H1 (cell line): ENCODE results near the gene MCL1. TPM values are rescaled to one million over a fixed set of nuclear protein-coding genes. Genes with fewer than 3 reads are reported as not detected.

ENCODE experiments used
- CTCF ChIA-PET: fragments of 300-600 bp; sonication (Branson Sonifier 250); formaldehyde crosslinking; loops from one replicate; lab custom pipeline; 2021; ENCODE audit not compliant: partially characterized antibody; lab: Charles Lee
- POLR2A ChIA-PET: fragments of 300-600 bp; sonication (Branson Sonifier 250); formaldehyde crosslinking; loops from one replicate; lab custom pipeline; 2021; ENCODE audit warnings: inconsistent platforms; ENCODE audit not compliant: partially characterized antibody; lab: Charles Lee
- DNase-seq, 2 experiments: peaks; one replicate each; pipeline versions ENCODE4 v3.0.0 to v3.0.0-alpha.2; 2010 to 2022; ENCODE audit warnings: low spot score in 2 of 2, low read depth in 1 of 2, mixed read lengths in 1 of 2
- FAIRE-seq: peaks from 2 replicates; lab custom pipeline; 2011; peaks lifted over from hg19 to GRCh38; lab: Jason Lieb, UNC
- H2AFZ ChIP-seq: 2 replicates; pipeline ENCODE4 v1.8.1; 2012; ENCODE audit warnings: low read length, inconsistent platforms
- H2AK5ac ChIP-seq: 2 replicates; pipeline ENCODE4 v1.6.1; 2013; ENCODE audit warnings: low read depth, low read length
- H2BK120ac ChIP-seq: replicated peaks from 2 replicates; pipeline ENCODE3; 2013; ENCODE audit warnings: low read depth, low read length, inconsistent platforms
- H2BK12ac ChIP-seq: 2 replicates; pipeline ENCODE4 v1.6.1; 2013; ENCODE audit warnings: low read depth, low read length
- H2BK15ac ChIP-seq: 2 replicates; pipeline ENCODE4 v1.6.1; 2013; ENCODE audit warnings: low read length
- H2BK20ac ChIP-seq: 2 replicates; pipeline ENCODE4 v1.6.1; 2013; ENCODE audit warnings: low read length
- H2BK5ac ChIP-seq: 2 replicates; pipeline ENCODE4 v1.6.1; 2013; ENCODE audit warnings: low read depth, low read length
- H3K14ac ChIP-seq: 2 replicates; pipeline ENCODE4 v1.6.1; 2013; ENCODE audit warnings: inconsistent platforms; ENCODE audit not compliant: insufficient read length
- H3K18ac ChIP-seq: 2 replicates; pipeline ENCODE4 v1.6.1; 2013; ENCODE audit warnings: low read length; ENCODE audit errors: extremely low read depth
- H3K23ac ChIP-seq: 2 replicates; pipeline ENCODE4 v1.6.1; 2013; ENCODE audit warnings: inconsistent platforms; ENCODE audit not compliant: insufficient read length
- H3K23me2 ChIP-seq: 2 replicates; pipeline ENCODE4 v1.6.1; 2013; ENCODE audit warnings: low read depth, low read length
- H3K27ac ChIP-seq: 2 replicates; pipeline ENCODE4 v1.6.1; 2011; ENCODE audit warnings: low read depth, low read length, inconsistent platforms
- H3K27me3 ChIP-seq, 4 experiments: replicated peaks in 1 of 4; 1 replicate in 1 of 4; 2 replicates in 3 of 4; pipeline versions ENCODE4 v1.6.1 to v1.8.1; 2011 to 2013; ENCODE audit warnings: low read length in 3 of 4, mild to moderate bottlenecking in 3 of 4, inconsistent platforms in 2 of 4, mixed read lengths in 2 of 4, moderate library complexity in 1 of 4; ENCODE audit not compliant: control insufficient read depth in 3 of 4, insufficient read depth in 3 of 4; ENCODE audit errors: extremely low read depth in 1 of 4
- H3K36me3 ChIP-seq, 4 experiments: 2 replicates each; pipeline versions ENCODE4 v1.6.1 to v1.8.1; 2011 to 2013; ENCODE audit warnings: mild to moderate bottlenecking in 4 of 4, low read length in 3 of 4, moderate library complexity in 2 of 4, control low read depth in 1 of 4, inconsistent platforms in 1 of 4; ENCODE audit not compliant: insufficient read depth in 4 of 4, control insufficient read depth in 2 of 4
- H3K4ac ChIP-seq: replicated peaks from 2 replicates; pipeline ENCODE3; 2013; ENCODE audit warnings: low read length, low read depth, mixed read lengths, inconsistent platforms; ENCODE audit not compliant: insufficient read length
- H3K4me1 ChIP-seq, 4 experiments: replicated peaks in 1 of 4; 1 replicate in 1 of 4; 2 replicates in 3 of 4; pipeline versions ENCODE4 v1.6.1 to v1.8.1; 2011 to 2013; ENCODE audit warnings: low read length in 3 of 4, inconsistent platforms in 2 of 4, mixed read lengths in 1 of 4; ENCODE audit not compliant: insufficient read depth in 4 of 4, control insufficient read depth in 3 of 4
- H3K4me2 ChIP-seq, 2 experiments: 2 replicates each; pipeline versions ENCODE4 v1.6.1 to v1.8.1; 2011 to 2013; ENCODE audit warnings: low read depth in 2 of 2, low read length in 2 of 2, control low read depth in 1 of 2, inconsistent platforms in 1 of 2, mild to moderate bottlenecking in 1 of 2; ENCODE audit not compliant: insufficient read depth in 1 of 2
- H3K4me3 ChIP-seq, 4 experiments: fragments of 200-600, 300-600 bp in 1 of 4; sonication (generic), shearing (Covaris generic), sonication (Bioruptor Twin) in 1 of 4; 2 replicates each; pipeline versions ENCODE4 v1.5.1 to v1.8.1; 2011 to 2016; ENCODE audit warnings: low read length in 4 of 4, low read depth in 3 of 4, control low read depth in 2 of 4, inconsistent platforms in 2 of 4, mild to moderate bottlenecking in 2 of 4, mixed read lengths in 1 of 4, moderate library complexity in 1 of 4; ENCODE audit not compliant: insufficient read depth in 2 of 4; ENCODE audit errors: extremely low read depth in 1 of 4
- H3K56ac ChIP-seq: replicated peaks from 2 replicates; pipeline ENCODE3; 2013; ENCODE audit warnings: low read depth, mild to moderate bottlenecking, mixed read lengths, low read length, inconsistent platforms; ENCODE audit not compliant: insufficient read length
- H3K79me1 ChIP-seq: 2 replicates; pipeline ENCODE4 v1.6.1; 2013; ENCODE audit warnings: low read depth, low read length, control low read depth
- H3K79me2 ChIP-seq, 2 experiments: 2 replicates each; pipeline versions ENCODE4 v1.6.1 to v1.8.1; 2012 to 2013; ENCODE audit warnings: low read length in 2 of 2, mild to moderate bottlenecking in 2 of 2, inconsistent platforms in 1 of 2; ENCODE audit not compliant: insufficient read depth in 2 of 2, control insufficient read depth in 1 of 2
- H3K9ac ChIP-seq, 4 experiments: replicated peaks in 1 of 4; 1 replicate in 1 of 4; 2 replicates in 3 of 4; pipeline versions ENCODE4 v1.6.1 to v1.8.1; 2011 to 2013; ENCODE audit warnings: low read depth in 3 of 4, low read length in 3 of 4, control low read depth in 2 of 4, mild to moderate bottlenecking in 2 of 4, moderate library complexity in 2 of 4, inconsistent platforms in 1 of 4; ENCODE audit errors: extremely low read depth in 1 of 4
- H3K9me3 ChIP-seq, 2 experiments: 2 replicates each; pipeline versions ENCODE4 v1.6.1 to v1.8.1; 2012 to 2013; ENCODE audit warnings: mild to moderate bottlenecking in 2 of 2, moderate library complexity in 2 of 2, control low read depth in 1 of 2, inconsistent platforms in 1 of 2, low read depth in 1 of 2, low read length in 1 of 2, mixed read lengths in 1 of 2; ENCODE audit not compliant: insufficient read depth in 2 of 2
- H4K20me1 ChIP-seq, 2 experiments: replicated peaks in 1 of 2; 2 replicates each; pipeline versions ENCODE3 to v1.8.1; 2011 to 2013; ENCODE audit warnings: inconsistent platforms in 2 of 2, low read length in 2 of 2, mild to moderate bottlenecking in 1 of 2; ENCODE audit not compliant: insufficient read depth in 2 of 2, control insufficient read depth in 1 of 2
- H4K5ac ChIP-seq: 2 replicates; pipeline ENCODE4 v1.6.1; 2013; ENCODE audit warnings: low read length, low read depth, mixed read lengths, inconsistent platforms; ENCODE audit not compliant: insufficient read length
- H4K8ac ChIP-seq: 2 replicates; pipeline ENCODE4 v1.8.0; 2013; ENCODE audit warnings: mild to moderate bottlenecking, moderate library complexity, low read length, inconsistent platforms; ENCODE audit not compliant: insufficient read depth; ENCODE audit errors: extremely low read depth
- H4K91ac ChIP-seq: replicated peaks from 2 replicates; pipeline ENCODE3; 2013; ENCODE audit warnings: low read length, mixed read lengths, inconsistent platforms; ENCODE audit not compliant: insufficient read length
- EZH2 ChIP-seq: fragments of 200-600 bp; sonication (generic); IDR thresholded peaks from 2 replicates; pipeline ENCODE4 v1.7.1; 2012; ENCODE audit warnings: low read depth, mild to moderate bottlenecking, moderate library complexity, low read length, inconsistent platforms; ENCODE audit not compliant: severe bottlenecking
- FOSL1 ChIP-seq: IDR thresholded peaks from 2 replicates; pipeline ENCODE4 v1.6.1; 2011; ENCODE audit warnings: mild to moderate bottlenecking, low read depth, low read length, moderate library complexity; ENCODE audit not compliant: insufficient read depth
- GTF2F1 ChIP-seq: IDR thresholded peaks from 2 replicates; pipeline ENCODE4 v1.6.1; 2012; ENCODE audit warnings: low read depth, low read length, improper control_type of control experiment, borderline replicate concordance
- HDAC6 ChIP-seq: IDR thresholded peaks from one replicate; pipeline ENCODE4 v1.7.1; 2012; ENCODE audit warnings: low read depth, mild to moderate bottlenecking, inconsistent platforms, low read length, moderate library complexity
- RAD21 ChIP-seq, 2 experiments: IDR thresholded peaks in 1 of 2; conservative IDR thresholded peaks in 1 of 2; 2 replicates each; pipeline ENCODE4 v1.6.1; 2011; ENCODE audit warnings: low read depth in 2 of 2, low read length in 2 of 2, improper control_type of control experiment in 1 of 2, inconsistent platforms in 1 of 2, mild to moderate bottlenecking in 1 of 2, moderate library complexity in 1 of 2
- RXRA ChIP-seq: IDR thresholded peaks from 2 replicates; pipeline ENCODE4 v1.6.1; 2011; ENCODE audit warnings: low read depth, mild to moderate bottlenecking, low read length, moderate library complexity; ENCODE audit not compliant: insufficient read depth
- SIN3A ChIP-seq, 2 experiments: IDR thresholded peaks in 1 of 2; conservative IDR thresholded peaks in 1 of 2; 2 replicates each; pipeline ENCODE4 v1.6.1; 2011 to 2012; ENCODE audit warnings: low read length in 2 of 2, improper control_type of control experiment in 1 of 2, low read depth in 1 of 2, mild to moderate bottlenecking in 1 of 2
- TAF1 ChIP-seq: IDR thresholded peaks from 2 replicates; pipeline ENCODE4 v1.6.1; 2011; ENCODE audit warnings: mild to moderate bottlenecking, low read depth, low read length
- WGBS, 2 experiments: shearing (Covaris generic) in 1 of 2; methylation state at CpG; one replicate each; pipeline versions ENCODE4 v1.1.6 to v1.1.7; 2013 to 2015; ENCODE audit warnings: low lambda C conversion rate in 2 of 2, mixed read lengths in 2 of 2, inconsistent platforms in 1 of 2, low coverage in 1 of 2, missing lambda C conversion rate in 1 of 2; ENCODE audit not compliant: insufficient replicate concordance in 2 of 2, insufficient coverage in 1 of 2, insufficient read length in 1 of 2; ENCODE audit errors: extremely low coverage in 1 of 2, missing lambda C conversion rate in 1 of 2; 5-methylcytosine and 5-hydroxymethylcytosine counted together
- polyA plus RNA-seq, 7 experiments: library from polyadenylated mRNA; depleted of rRNA in 3 of 7; stranded (reverse) in 5 of 7; unstranded in 2 of 7; fragments of >200 nt in 5 of 7; fragments of 200-250 nt in 2 of 7; gene quantifications; 1 replicate in 5 of 7; 2 replicates in 1 of 7; 4 replicates in 1 of 7; pipeline versions ENCODE4 v1.2.1 to v1.2.3, GENCODE V29; 2011 to 2013; ENCODE audit warnings: missing spikeins in 2 of 7, mixed read lengths in 2 of 7
- total RNA-seq: library from RNA; stranded (reverse); fragmentation: NEBNext Ultra II Directional; extraction: Animal tissue kit (Norgen Biotek cat#: 25700); gene quantifications from 2 replicates; pipeline ENCODE4 v1.2.1, GENCODE V29; 2021
- TF ChIP-seq, protein P1 (sequence below): IDR thresholded peaks from 2 replicates; pipeline ENCODE4 v1.6.1; 2012; ENCODE audit warnings: low read length, inconsistent platforms

MCL1 gene
- total and polyA plus RNA-seq, 2 of the 8 experiments (the other 6 are each of a cell fraction or from before 2014, with no cell fraction given), result 61.1 to 218 TPM

GRCh38 chr1:150530491-150531159 is 48.8 kb downstream of the MCL1 start:
- no peak overlapping the region for H3K23ac ChIP-seq
- H4K20me1 ChIP-seq, result no peaks in the 10 kb centered on the region
- no peak overlapping the region for H3K4me2 ChIP-seq
- FAIRE-seq (no peak), DNase-seq (no peak)
- no peak overlapping the region for H2BK5ac ChIP-seq
- H3K27ac ChIP-seq, result no peak overlapping the region
- peaks cover 0 to 2% (median 0%) of the 10 kb centered on the region in 4 experiments; a peak in 3 of 7 replicates for H3K4me1 ChIP-seq
- H3K79me2 ChIP-seq, result no peaks in the 10 kb centered on the region
- no peak overlapping the region for H2BK15ac ChIP-seq
- no peak overlapping the region for H4K8ac ChIP-seq
- no peaks in the 10 kb centered on the region for H3K79me1 ChIP-seq
- H2BK120ac ChIP-seq, result no peak overlapping the region
- H3K36me3 ChIP-seq, result no peaks in the 10 kb centered on the region
- no peak overlapping the region for H3K9ac ChIP-seq
- no peak overlapping the region for H3K4me3 ChIP-seq
- no peak overlapping the region for H2AK5ac ChIP-seq
- no peak overlapping the region for H2BK12ac ChIP-seq
- H3K14ac ChIP-seq, result no peak overlapping the region
- no peak overlapping the region for H4K91ac ChIP-seq
- ChIA-PET POLR2A (interaction anchor here (1.1 to 2.7 kb wide), 3 partner anchors 15 to 48 kb away, joined by 3 to 10 read pairs (median 4); partner anchors contain the start of genes FALEC and MCL1), CTCF (interaction anchor here (0.7 to 14.2 kb wide), 9 partner anchors 13 to 283 kb away, joined by 3 to 253 read pairs (median 10); partner anchors contain the start of genes ADAMTSL4, ECM1 and FALEC)
- WGBS, 2 experiments, result 96% methylated on average over 14 of the region's 14 CpGs; no CpG with 5 or more reads in 1 of the 2 experiments
- H2AFZ ChIP-seq, result no peak overlapping the region
- H2BK20ac ChIP-seq, result no peak overlapping the region
- no peak overlapping the region for H3K18ac ChIP-seq
- H3K56ac ChIP-seq, result no peak overlapping the region
- H4K5ac ChIP-seq, result no peak overlapping the region
- H3K9me3 ChIP-seq, result no peaks in the 10 kb centered on the region
- no peaks in the 10 kb centered on the region for H3K27me3 ChIP-seq
- H3K4ac ChIP-seq, result no peak overlapping the region
- H3K23me2 ChIP-seq, result no peaks in the 10 kb centered on the region
- TF ChIP-seq TAF1 (no peak), RXRA (no peak), HDAC6 (no peak), EZH2 (no peak), SIN3A (conservative IDR thresholded peaks at IDR 0.05 in 1 of 2, IDR thresholded peaks at IDR 0.05 in 1 of 2; ENCODE audit: low read depth in 1 of 2, low read length in 2 of 2) (no peak), RAD21 (IDR thresholded peaks at IDR 0.05 in 1 of 2, conservative IDR thresholded peaks at IDR 0.05 in 1 of 2; ENCODE audit: low read depth in 2 of 2, low read length in 2 of 2) (no peak), FOSL1 (no peak), GTF2F1 (no peak)
- TF ChIP-seq, protein P1, sequence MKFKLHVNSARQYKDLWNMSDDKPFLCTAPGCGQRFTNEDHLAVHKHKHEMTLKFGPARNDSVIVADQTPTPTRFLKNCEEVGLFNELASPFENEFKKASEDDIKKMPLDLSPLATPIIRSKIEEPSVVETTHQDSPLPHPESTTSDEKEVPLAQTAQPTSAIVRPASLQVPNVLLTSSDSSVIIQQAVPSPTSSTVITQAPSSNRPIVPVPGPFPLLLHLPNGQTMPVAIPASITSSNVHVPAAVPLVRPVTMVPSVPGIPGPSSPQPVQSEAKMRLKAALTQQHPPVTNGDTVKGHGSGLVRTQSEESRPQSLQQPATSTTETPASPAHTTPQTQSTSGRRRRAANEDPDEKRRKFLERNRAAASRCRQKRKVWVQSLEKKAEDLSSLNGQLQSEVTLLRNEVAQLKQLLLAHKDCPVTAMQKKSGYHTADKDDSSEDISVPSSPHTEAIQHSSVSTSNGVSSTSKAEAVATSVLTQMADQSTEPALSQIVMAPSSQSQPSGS, result no peak
